H9 (cell line): ENCODE data around the gene KIF15. TPM values are rescaled to one million over a fixed set of nuclear protein-coding genes. Genes with fewer than 3 reads are reported as not detected.

Experiments
- DNase-seq: peaks from one replicate; pipeline ENCODE4 v3.0.0-alpha.2; 2017
- H2AFZ ChIP-seq: one replicate; pipeline ENCODE4 v1.6.1; 2013; ENCODE audit warnings: mild to moderate bottlenecking, low read length, control low read depth, moderate library complexity
- H2AK5ac ChIP-seq: 2 replicates; pipeline ENCODE4 v1.6.1; 2013; ENCODE audit warnings: low read length, control low read depth, mixed read lengths; ENCODE audit not compliant: insufficient read length
- H2BK120ac ChIP-seq: one replicate; pipeline ENCODE4 v1.6.1; 2013; ENCODE audit warnings: low read depth, mild to moderate bottlenecking, low read length, control low read depth, inconsistent platforms; ENCODE audit not compliant: poor library complexity, severe bottlenecking
- H2BK12ac ChIP-seq: 2 replicates; pipeline ENCODE4 v1.6.1; 2013; ENCODE audit warnings: low read length, control low read depth, mixed read lengths, low read depth; ENCODE audit not compliant: insufficient read length
- H2BK15ac ChIP-seq: 2 replicates; pipeline ENCODE4 v1.6.1; 2013; ENCODE audit warnings: low read depth, low read length, control low read depth
- H2BK20ac ChIP-seq: one replicate; pipeline ENCODE4 v1.6.1; 2013; ENCODE audit warnings: low read depth, mild to moderate bottlenecking, low read length, control low read depth, inconsistent platforms; ENCODE audit not compliant: poor library complexity, severe bottlenecking
- H2BK5ac ChIP-seq: 2 replicates; pipeline ENCODE4 v1.6.1; 2013; ENCODE audit warnings: low read length, control low read depth, mixed read lengths; ENCODE audit not compliant: insufficient read length
- H3K14ac ChIP-seq: 2 replicates; pipeline ENCODE4 v1.6.1; 2013; ENCODE audit warnings: low read length, control low read depth; ENCODE audit not compliant: insufficient read depth
- H3K18ac ChIP-seq: 2 replicates; pipeline ENCODE4 v1.6.1; 2013; ENCODE audit warnings: low read depth, mild to moderate bottlenecking, mixed read lengths, low read length, control low read depth; ENCODE audit not compliant: insufficient read length
- H3K23ac ChIP-seq: 2 replicates; pipeline ENCODE4 v1.6.1; 2013; ENCODE audit warnings: low read length, control low read depth, mixed read lengths, low read depth; ENCODE audit not compliant: insufficient read length
- H3K23me2 ChIP-seq: 2 replicates; pipeline ENCODE4 v1.6.1; 2013; ENCODE audit warnings: low read depth, mild to moderate bottlenecking, mixed read lengths, low read length, control low read depth; ENCODE audit not compliant: insufficient read length, poor library complexity, severe bottlenecking
- H3K27ac ChIP-seq: 2 replicates; pipeline ENCODE4 v1.5.1; 2013; ENCODE audit warnings: low read length, control low read depth, mixed read lengths, low read depth; ENCODE audit not compliant: insufficient read length
- H3K27me3 ChIP-seq: 2 replicates; pipeline ENCODE4 v1.6.1; 2013; ENCODE audit warnings: low read length, control low read depth, inconsistent platforms; ENCODE audit not compliant: insufficient read depth
- H3K4ac ChIP-seq: 2 replicates; pipeline ENCODE4 v1.6.1; 2013; ENCODE audit warnings: low read depth, mild to moderate bottlenecking, control low read depth, inconsistent platforms, low read length, moderate library complexity
- H3K4me1 ChIP-seq: 2 replicates; pipeline ENCODE4 v1.6.1; 2013; ENCODE audit warnings: low read length, control low read depth, inconsistent platforms; ENCODE audit not compliant: insufficient read depth
- H3K4me2 ChIP-seq: 2 replicates; pipeline ENCODE4 v1.6.1; 2013; ENCODE audit warnings: low read length, control low read depth, mixed read lengths; ENCODE audit not compliant: insufficient read length, insufficient read depth
- H3K56ac ChIP-seq: 2 replicates; pipeline ENCODE4 v1.6.1; 2013; ENCODE audit warnings: low read depth, mild to moderate bottlenecking, mixed read lengths, low read length, control low read depth; ENCODE audit not compliant: insufficient read length
- H3K79me1 ChIP-seq: 2 replicates; pipeline ENCODE4 v1.6.1; 2013; ENCODE audit warnings: low read depth, mild to moderate bottlenecking, moderate library complexity, low read length, control low read depth, inconsistent platforms; ENCODE audit not compliant: insufficient read depth, poor library complexity, severe bottlenecking
- H3K79me2 ChIP-seq: 2 replicates; pipeline ENCODE4 v1.6.1; 2013; ENCODE audit warnings: low read length, control low read depth, inconsistent platforms; ENCODE audit not compliant: insufficient read depth
- H3K9ac ChIP-seq: 2 replicates; pipeline ENCODE4 v1.6.1; 2013; ENCODE audit warnings: low read length, control low read depth, mixed read lengths; ENCODE audit not compliant: insufficient read length; ENCODE audit errors: extremely low read depth
- H3K9me3 ChIP-seq: one replicate; pipeline ENCODE4 v1.6.1; 2013; ENCODE audit warnings: low read depth, low read length, inconsistent platforms; ENCODE audit not compliant: control insufficient read depth
- H3T11ph ChIP-seq: one replicate; pipeline ENCODE4 v1.6.1; 2013; ENCODE audit warnings: mild to moderate bottlenecking, low read length, control low read depth, inconsistent platforms
- H4K20me1 ChIP-seq: one replicate; pipeline ENCODE4 v1.6.1; 2013; ENCODE audit not compliant: control insufficient read depth, insufficient read length, insufficient read depth
- H4K5ac ChIP-seq: 2 replicates; pipeline ENCODE4 v1.6.1; 2013; ENCODE audit warnings: low read depth, mild to moderate bottlenecking, mixed read lengths, low read length, control low read depth; ENCODE audit not compliant: insufficient read length
- H4K8ac ChIP-seq: replicated peaks from 2 replicates; pipeline ENCODE4 v1.6.1; 2013; ENCODE audit warnings: low read length, control low read depth, mixed read lengths, low read depth; ENCODE audit not compliant: insufficient read length
- H4K91ac ChIP-seq: 2 replicates; pipeline ENCODE4 v1.6.1; 2013; ENCODE audit warnings: low read depth, mild to moderate bottlenecking, moderate library complexity, mixed read lengths, low read length, control low read depth; ENCODE audit not compliant: insufficient read length
- H3K27ac Mint-ChIP-seq, 3 experiments: 2 replicates in 2 of 3; 3 replicates in 1 of 3; pipeline ENCODE4 v1.8.0; 2020 to 2021; ENCODE audit warnings: mixed read lengths in 3 of 3, mild to moderate bottlenecking in 1 of 3, moderate library complexity in 1 of 3
- H3K27me3 Mint-ChIP-seq: 2 replicates; pipeline ENCODE4 v1.8.0; 2021; ENCODE audit warnings: low read depth, mild to moderate bottlenecking, moderate library complexity, mixed read lengths
- H3K36me3 Mint-ChIP-seq, 3 experiments: 2 replicates in 2 of 3; 3 replicates in 1 of 3; pipeline ENCODE4 v1.8.0; 2020 to 2021; ENCODE audit warnings: low read depth in 3 of 3, mixed read lengths in 3 of 3; ENCODE audit not compliant: insufficient read depth in 1 of 3
- H3K4me1 Mint-ChIP-seq, 2 experiments: 2 replicates each; pipeline ENCODE4 v1.8.0; 2020; ENCODE audit warnings: mixed read lengths in 2 of 2
- H3K4me3 Mint-ChIP-seq, 2 experiments: 2 replicates in 1 of 2; 3 replicates in 1 of 2; pipeline ENCODE4 v1.8.0; 2020 to 2021; ENCODE audit warnings: mild to moderate bottlenecking in 2 of 2, mixed read lengths in 2 of 2, moderate library complexity in 1 of 2
- H3K9me3 Mint-ChIP-seq, 2 experiments: 2 replicates in 1 of 2; 3 replicates in 1 of 2; pipeline ENCODE4 v1.8.0; 2020; ENCODE audit warnings: mild to moderate bottlenecking in 2 of 2, mixed read lengths in 2 of 2, moderate library complexity in 1 of 2
- CTCF ChIP-seq: fragments of 200-600 bp; sonication (generic); conservative IDR thresholded peaks from 3 replicates; pipeline ENCODE4 v1.8.0; 2021; ENCODE audit warnings: antibody characterized with exemption, mild to moderate bottlenecking
- WGBS: extraction: QIAGEN DNeasy Blood & Tissue Kit; methylation state at CpG from one replicate; pipeline ENCODE4 v1.1.7; 2013; ENCODE audit warnings: missing lambda C conversion rate, low lambda C conversion rate, mixed read lengths; ENCODE audit not compliant: insufficient read length; ENCODE audit errors: extremely low coverage; 5-methylcytosine and 5-hydroxymethylcytosine counted together
- total RNA-seq: library from RNA; stranded (reverse); gene quantifications from 2 replicates; pipeline ENCODE4 v1.2.1, GENCODE V29; 2021

The KIF15 gene
- total RNA-seq, 1 experiment from 2014 or later: 25.0 TPM

- Histone ChIP-seq H3T11ph (no peak overlapping the region), H3K4me1 (no peaks in the 10 kb centered on the region), H2AFZ (no peak overlapping the region), H2BK5ac (no peak overlapping the region), H4K20me1 (no peaks in the 10 kb centered on the region), H2BK12ac (no peak overlapping the region), H3K27ac (no peak overlapping the region), H3K9me3 (no peaks in the 10 kb centered on the region), H3K9ac (no peak overlapping the region), H4K8ac (no peak overlapping the region), H4K5ac (no peak overlapping the region), H2BK20ac (no peak overlapping the region), H2BK120ac (no peak overlapping the region), H2BK15ac (no peak overlapping the region), H3K56ac (no peak overlapping the region), H4K91ac (no peak overlapping the region), H3K4me2 (no peak overlapping the region), H3K79me2 (no peaks in the 10 kb centered on the region), H3K23me2 (no peaks in the 10 kb centered on the region), H2AK5ac (no peak overlapping the region), H3K27me3 (no peaks in the 10 kb centered on the region), H3K79me1 (no peaks in the 10 kb centered on the region), H3K14ac (no peak overlapping the region), H3K18ac (no peak overlapping the region), H3K23ac (no peak overlapping the region), H3K4ac (no peak overlapping the region)
- peak overlapping the region in 1 of 3 experiments; percentile 28; a peak in 1 of 7 replicates for H3K27ac Mint-ChIP-seq
- no peaks in the 10 kb centered on the region; the same call in 1 of the 2 replicates for H3K27me3 Mint-ChIP-seq
- no peak for DNase-seq
- no peaks in the 10 kb centered on the region for H3K9me3 Mint-ChIP-seq
- TF ChIP-seq CTCF: no peak
- H3K4me1 Mint-ChIP-seq: peaks cover 20 to 21% of the 10 kb centered on the region in 2 experiments
- no peak overlapping the region for H3K4me3 Mint-ChIP-seq
- WGBS: no CpG with 5 or more reads among the region's 13 CpGs
- no peaks in the 10 kb centered on the region for H3K36me3 Mint-ChIP-seq
These were observed 138.2 kb downstream of the KIF15 start for GRCh38 chr3:44899683-44900367.
